Heart left ventricle (tissue), 16 donors: Measurements from ENCODE around the gene ITGB4. TPM values are rescaled to one million over a fixed set of nuclear protein-coding genes. Genes with fewer than 3 reads are reported as not detected.

ENCODE experiments used
- ATAC-seq, 4 donors: fragments of 200-7000 bp; cut with Tn5 transposase; one replicate each; pipeline ENCODE4 v1.9.1; 2020 to 2022; ENCODE audit warnings: moderate library complexity in 4 of 4, mild to moderate bottlenecking in 3 of 4, moderate number of reproducible peaks in 1 of 4
- DNase-seq, 5 donors: peaks; one replicate each; pipeline ENCODE4 v3.0.0-alpha.2; 2020
- H3K27ac ChIP-seq, 12 donors: fragments of 200-600 bp; sonication (generic) in 4 of 12; one replicate each; pipeline versions ENCODE4 v1.5.0 to v1.8.0; 2016 to 2022; ENCODE audit warnings: mild to moderate bottlenecking in 2 of 12
- H3K27me3 ChIP-seq, 9 donors: fragments of 200-600 bp; sonication (generic) in 2 of 9; one replicate each; pipeline versions ENCODE4 v1.5.1 to v1.8.0; 2016 to 2022; ENCODE audit warnings: mild to moderate bottlenecking in 3 of 9
- H3K36me3 ChIP-seq, 9 donors: fragments of 200-600 bp; sonication (generic) in 2 of 9; one replicate each; pipeline versions ENCODE4 v1.5.0 to v1.8.0; 2018 to 2022; ENCODE audit warnings: mild to moderate bottlenecking in 2 of 9
- H3K4me1 ChIP-seq, 12 donors: fragments of 200-600 bp; sonication (generic) in 4 of 12; one replicate each; pipeline versions ENCODE4 v1.5.0 to v1.8.0; 2016 to 2022; ENCODE audit warnings: mild to moderate bottlenecking in 3 of 12
- H3K4me3 ChIP-seq, 12 donors: fragments of 200-600 bp; sonication (generic) in 4 of 12; one replicate each; pipeline versions ENCODE4 v1.5.0 to v1.8.0; 2017 to 2022; ENCODE audit warnings: mild to moderate bottlenecking in 9 of 12, moderate library complexity in 4 of 12
- H3K9me3 ChIP-seq, 12 donors: fragments of 200-600 bp; sonication (generic) in 4 of 12; one replicate each; pipeline versions ENCODE4 v1.5.0 to v1.8.0; 2016 to 2022; ENCODE audit warnings: mild to moderate bottlenecking in 1 of 12
- POLR2A ChIP-seq, 2 donors: fragments of 450-650 bp; IDR thresholded peaks; one replicate each; pipeline ENCODE4 v1.6.1; 2017; ENCODE audit warnings: antibody characterized with exemption in 2 of 2, mild to moderate bottlenecking in 2 of 2, moderate library complexity in 2 of 2
- WGBS, 4 donors: extraction: QIAGEN DNeasy Blood & Tissue Kit in 2 of 4; methylation state at CpG; one replicate each; pipeline versions ENCODE4 v1.1.5 to v1.1.7; 2013 to 2018; 5-methylcytosine and 5-hydroxymethylcytosine counted together
- intact Hi-C, 10 donors: fragments of 100-400 bp; cut with DNase I; formaldehyde crosslinking; loops; one replicate each; pipeline versions ENCODE4 v1.11.1 to v1.14.2; 2022
- polyA plus RNA-seq, 2 donors: library from polyadenylated mRNA; stranded (reverse); fragments of 200-250 nt; gene quantifications; one replicate each; pipeline ENCODE4 v1.2.3, GENCODE V29; 2013
- total RNA-seq, 9 donors: library from RNA; depleted of rRNA in 2 of 9; stranded (reverse); fragments of >200 nt in 2 of 9; fragmentation: NEBNext Ultra II Directional in 3 of 9; extraction: Animal tissue kit (Norgen Biotek cat#: 25700) in 3 of 9; gene quantifications; one replicate each; pipeline versions ENCODE4 v1.1.0 to v1.2.4, GENCODE V29; 2016 to 2023
- TF ChIP-seq, protein P1 (sequence below), 12 donors: fragments of 200-600 bp; sonication (generic) in 4 of 12; IDR thresholded peaks; one replicate each; pipeline versions ENCODE4 v1.5.0 to v1.8.0; 2018 to 2022; ENCODE audit warnings: antibody characterized with exemption in 12 of 12, mild to moderate bottlenecking in 5 of 12
- donor health status: ischemic (EF 13 %, LVEDD 7.1; RV severe dilation, severe dysfunction).
- donor health status: healthy with polysubstance abuse.
- donor health status: DM: no; HTN: yes; CAD: no.
- donor health status: DM: no; HTN: no; CAD: no.
- donor health status: ischemic (EF 25% LVEDD 6.9; RV normal size, moderate dysfunction).
- donor health status: ischemic (EF 25% LVEDD 5.7; RV mildly dilated, moderate dysfunction).
- donor health status: healthy.
- donor health status: DM: yes; HTN: yes; CAD: no.
- donor health status: ischemic (EF 35%, LVEDD 5.7; RV mildly dilated, moderate dysfunction).
- donor health status: nonischemic (EF 11% LVEDD 7.7; RV severe dilation, severe dysfunction).
- donor health status: DM: yes; HTN: yes; CAD: no.
- donor health status: PGD.
- donor health status: ischemic (EF 29% LVEDD 5.4; RV normal size, mild dysfunction).
- donor health status: nonischemic (EF 23%, LVEDD 6.1; RV moderate dilation, normal function).

Gene ITGB4
- total and polyA plus RNA-seq, 11 donors = 4.0 to 26.8 (median 10.0) TPM

DNA sequence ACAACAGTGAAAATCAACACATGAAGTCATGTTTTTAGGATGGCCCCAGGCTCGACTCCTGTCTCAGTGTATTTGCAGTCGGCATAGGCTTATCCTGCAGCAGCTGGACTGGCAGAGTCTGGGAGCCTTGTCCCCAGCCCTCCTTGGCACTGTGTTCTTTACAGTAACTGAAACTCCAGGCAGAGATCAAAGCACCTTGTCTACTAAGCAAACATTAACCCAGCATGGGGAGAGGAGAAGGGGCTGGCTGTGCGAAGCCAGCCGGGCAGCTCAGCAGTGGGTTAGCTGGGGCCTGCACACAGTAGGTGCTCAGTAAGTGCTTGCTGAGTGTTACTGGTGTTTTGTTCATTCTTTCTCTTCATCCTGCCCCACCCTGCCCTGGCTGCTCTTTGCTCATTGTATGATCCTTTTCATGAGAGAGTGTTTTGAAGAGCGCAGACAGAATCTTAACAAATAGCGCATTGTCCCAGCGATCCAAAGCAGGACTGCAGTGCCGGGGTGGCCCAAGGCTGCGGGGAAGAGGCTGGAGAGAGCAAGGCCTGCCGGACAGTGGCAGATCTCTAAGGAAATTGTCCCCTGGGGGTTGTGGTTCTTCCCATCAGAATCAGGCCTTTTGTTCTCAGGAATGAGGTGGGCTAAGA, 23.5 kb upstream of the ITGB4 start:
- intact Hi-C loops = no loop called here
- no peak overlapping the region for H3K4me3 ChIP-seq
- peak in 1 of 4 donors; percentile 11 for ATAC-seq

GRCh38 chr17:75698659-75699058, 22.6 kb upstream of the ITGB4 start:
- intact Hi-C loops = no loop called here
- ATAC-seq = no peak
- no peaks in the 10 kb centered on the region for H3K27me3 ChIP-seq
- H3K36me3 ChIP-seq = peaks cover 0 to 84% (median 57%) of the 10 kb centered on the region in 9 donors
- H3K9me3 ChIP-seq = no peaks in the 10 kb centered on the region
- peaks cover 12 to 82% (median 66%) of the 10 kb centered on the region in 12 donors for H3K4me1 ChIP-seq
- 90 to 99% (median 96%) methylated on average over 3 of the region's 3 CpGs for WGBS, 4 donors
- peak overlapping the region in 7 of 12 donors; percentile 68 to 95 (median 83) for H3K27ac ChIP-seq
- peak in 1 of 5 donors; percentile 0 for DNase-seq
- no peak overlapping the region for H3K4me3 ChIP-seq
- no peak for TF ChIP-seq POLR2A (IDR thresholded peaks at IDR 0.05)
- TF ChIP-seq, protein P1, sequence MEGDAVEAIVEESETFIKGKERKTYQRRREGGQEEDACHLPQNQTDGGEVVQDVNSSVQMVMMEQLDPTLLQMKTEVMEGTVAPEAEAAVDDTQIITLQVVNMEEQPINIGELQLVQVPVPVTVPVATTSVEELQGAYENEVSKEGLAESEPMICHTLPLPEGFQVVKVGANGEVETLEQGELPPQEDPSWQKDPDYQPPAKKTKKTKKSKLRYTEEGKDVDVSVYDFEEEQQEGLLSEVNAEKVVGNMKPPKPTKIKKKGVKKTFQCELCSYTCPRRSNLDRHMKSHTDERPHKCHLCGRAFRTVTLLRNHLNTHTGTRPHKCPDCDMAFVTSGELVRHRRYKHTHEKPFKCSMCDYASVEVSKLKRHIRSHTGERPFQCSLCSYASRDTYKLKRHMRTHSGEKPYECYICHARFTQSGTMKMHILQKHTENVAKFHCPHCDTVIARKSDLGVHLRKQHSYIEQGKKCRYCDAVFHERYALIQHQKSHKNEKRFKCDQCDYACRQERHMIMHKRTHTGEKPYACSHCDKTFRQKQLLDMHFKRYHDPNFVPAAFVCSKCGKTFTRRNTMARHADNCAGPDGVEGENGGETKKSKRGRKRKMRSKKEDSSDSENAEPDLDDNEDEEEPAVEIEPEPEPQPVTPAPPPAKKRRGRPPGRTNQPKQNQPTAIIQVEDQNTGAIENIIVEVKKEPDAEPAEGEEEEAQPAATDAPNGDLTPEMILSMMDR (IDR thresholded peaks at IDR 0.05) = no peak

More for the DNA sequence above, 23.5 kb upstream of the ITGB4 start:
- H3K27me3 ChIP-seq = no peaks in the 10 kb centered on the region
- peak in 1 of 5 donors; percentile 40 for DNase-seq
- peak overlapping the region; percentile 13 to 97 (median 85) for H3K27ac ChIP-seq
- 65 to 72% (median 69%) methylated on average over 10 of the region's 10 CpGs for WGBS, 4 donors
- H3K9me3 ChIP-seq = no peaks in the 10 kb centered on the region
- H3K36me3 ChIP-seq = peaks cover 0 to 84% (median 48%) of the 10 kb centered on the region in 9 donors
- peaks cover 12 to 91% (median 74%) of the 10 kb centered on the region in 12 donors for H3K4me1 ChIP-seq
- no peak for TF ChIP-seq POLR2A (IDR thresholded peaks at IDR 0.05)
- TF ChIP-seq, protein P1 (IDR thresholded peaks at IDR 0.05) = no peak

DNA sequence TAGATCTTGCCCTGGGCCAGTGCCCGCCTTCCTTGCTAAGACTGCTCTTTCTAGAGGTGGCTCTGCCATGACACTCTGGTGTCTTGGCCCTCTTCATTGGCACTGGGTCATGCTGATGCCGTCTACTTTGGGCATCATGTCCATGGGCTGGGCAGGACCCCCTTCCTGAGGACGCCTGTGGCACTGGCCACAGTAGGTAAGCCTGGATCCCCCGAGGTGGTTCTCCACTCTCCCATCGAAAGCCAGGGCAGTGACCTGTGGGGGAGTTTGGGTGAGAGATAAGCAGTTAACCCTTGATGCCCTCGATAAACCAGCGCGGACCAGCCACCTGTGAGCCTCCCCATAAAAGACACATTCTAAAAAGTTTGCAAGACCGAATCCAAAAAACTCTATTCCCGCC, 20.0 kb upstream of the ITGB4 start:
- DNase-seq (peak in 1 of 5 donors; percentile 41), ATAC-seq (no peak)
- H3K27me3 ChIP-seq = no peaks in the 10 kb centered on the region
- intact Hi-C loops = no loop called here
- TF ChIP-seq, protein P1 (IDR thresholded peaks at IDR 0.05) = no peak
- no peak for TF ChIP-seq POLR2A (IDR thresholded peaks at IDR 0.05)
- H3K4me1 ChIP-seq = peaks cover 12 to 63% (median 48%) of the 10 kb centered on the region in 12 donors
- no peaks in the 10 kb centered on the region for H3K9me3 ChIP-seq
- 84 to 87% (median 86%) methylated on average over 10 of the region's 10 CpGs for WGBS, 4 donors
- peaks cover 0 to 86% (median 66%) of the 10 kb centered on the region in 9 donors for H3K36me3 ChIP-seq
- peak overlapping the region in 11 of 12 donors; percentile 51 to 95 (median 78) for H3K27ac ChIP-seq
- H3K4me3 ChIP-seq = no peak overlapping the region

- WGBS, 4 donors = 96 to 98% (median 97%) methylated on average over 4 to 12 of the region's 12 CpGs
- Histone ChIP-seq H3K9me3 (no peaks in the 10 kb centered on the region), H3K36me3 (peaks cover 0 to 95% (median 81%) of the 10 kb centered on the region in 9 donors), H3K4me1 (peaks cover 5 to 63% (median 38%) of the 10 kb centered on the region in 12 donors), H3K4me3 (no peak overlapping the region), H3K27me3 (no peaks in the 10 kb centered on the region), H3K27ac (no peak overlapping the region)
- ATAC-seq (no peak), DNase-seq (no peak)
- TF ChIP-seq, protein P1 (IDR thresholded peaks at IDR 0.05) = no peak
- no peak for TF ChIP-seq POLR2A (IDR thresholded peaks at IDR 0.05)
- intact Hi-C loops = no loop called here
Observed at GRCh38 chr17:75703191-75703590, 18.1 kb upstream of the ITGB4 start.
